Body of pancreas (tissue), 4 donors: Measurements from ENCODE around the gene SAMD14. TPM values are rescaled to one million over a fixed set of nuclear protein-coding genes. Genes with fewer than 3 reads are reported as not detected.

Experiments
- ATAC-seq: fragments of 150-250 bp; one replicate; pipeline ENCODE4 v1.9.1; 2016
- DNase-seq, 4 donors: peaks; one replicate each; pipeline ENCODE4 v3.0.0-alpha.2; 2019
- H3K27ac ChIP-seq, 4 donors: fragments of 200-600 bp; sonication (generic); 1 replicate in 3 of 4; 2 replicates in 1 of 4; pipeline versions ENCODE4 v1.5.1 to v1.6.1; 2016 to 2019; ENCODE audit warnings: mild to moderate bottlenecking in 1 of 4, mixed read lengths in 1 of 4, moderate library complexity in 1 of 4
- H3K27me3 ChIP-seq, 2 donors: fragments of 200-600 bp; sonication (generic); one replicate each; pipeline ENCODE4 v1.6.0; 2016; ENCODE audit warnings: mild to moderate bottlenecking in 1 of 2
- H3K36me3 ChIP-seq, 2 donors: fragments of 200-600 bp; sonication (generic); replicated peaks in 1 of 2; 2 replicates each; pipeline ENCODE4 v1.5.1; 2016; ENCODE audit warnings: low read depth in 2 of 2; ENCODE audit not compliant: insufficient read depth in 1 of 2
- H3K4me1 ChIP-seq: fragments of 200-600 bp; sonication (generic); one replicate; pipeline ENCODE4 v1.6.0; 2016
- H3K4me3 ChIP-seq, 2 donors: fragments of 200-600 bp; sonication (generic); 1 replicate in 1 of 2; 2 replicates in 1 of 2; pipeline ENCODE4 v1.5.1; 2016 to 2019
- H3K9me3 ChIP-seq, 3 donors: fragments of 200-600 bp; sonication (generic); 1 replicate in 2 of 3; 2 replicates in 1 of 3; pipeline ENCODE4 v1.5.1; 2016
- POLR2A ChIP-seq, 3 donors: fragments of 450-650 bp; IDR thresholded peaks; one replicate each; pipeline ENCODE4 v1.6.1; 2016; ENCODE audit warnings: antibody characterized with exemption in 3 of 3, mild to moderate bottlenecking in 2 of 3
- WGBS, 2 donors: methylation state at CpG; one replicate each; pipeline ENCODE4 v1.1.5; 2017; 5-methylcytosine and 5-hydroxymethylcytosine counted together
- intact Hi-C: fragments of 100-400 bp; cut with DNase I; formaldehyde crosslinking; loops from one replicate; pipeline ENCODE4 v1.15.1; 2023
- total RNA-seq, 2 donors: library from RNA; depleted of rRNA; stranded (reverse); fragments of >200 nt; gene quantifications; one replicate each; pipeline ENCODE4 v1.1.0, GENCODE V29; 2016
- TF ChIP-seq, protein P1 (sequence below), 7 experiments: fragments of 450-650 bp in 4 of 7; fragments of 200-600 bp in 3 of 7; sonication (generic) in 3 of 7; IDR thresholded peaks; one replicate each; pipeline ENCODE4 v1.5.1; 2016 to 2019; ENCODE audit warnings: antibody characterized with exemption in 7 of 7

The SAMD14 gene
- total RNA-seq, 2 donors from 2014 or later = not detected

DNA sequence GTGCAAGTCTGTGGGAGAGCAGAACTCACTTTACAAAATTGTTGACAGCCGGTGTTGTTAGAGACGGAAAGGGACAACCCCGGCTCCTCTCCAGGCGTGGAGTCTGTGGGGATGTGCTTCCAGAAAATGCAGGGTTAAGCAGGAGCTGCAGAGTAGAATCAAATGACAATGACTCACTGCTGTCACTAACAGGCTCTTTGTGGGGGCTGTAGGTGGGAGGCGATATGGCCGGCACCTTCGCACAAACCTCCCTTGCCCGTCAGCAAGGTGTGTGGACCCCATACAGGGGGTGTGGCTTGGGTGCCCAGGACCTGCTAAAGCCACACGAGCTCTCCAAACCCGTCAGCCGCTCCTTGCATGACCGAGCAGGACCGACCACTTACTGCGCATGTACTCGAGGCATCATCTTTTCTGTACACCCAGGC, 29.0 kb downstream of the SAMD14 start:
- intact Hi-C loops = no loop called here
- Histone ChIP-seq H3K4me3 (no peak overlapping the region), H3K27ac (peak overlapping the region; percentile 60 to 92 (median 84)), H3K36me3 (peaks cover 0 to 4% of the 10 kb centered on the region in 2 donors), H3K4me1 (peaks cover 75% of the 10 kb centered on the region), H3K27me3 (no peaks in the 10 kb centered on the region), H3K9me3 (no peaks in the 10 kb centered on the region)
- no peak for TF ChIP-seq POLR2A (IDR thresholded peaks at IDR 0.05)
- ATAC-seq (no peak), DNase-seq (peak in 1 of 4 donors; percentile 63)
- 59 to 90% methylated on average over 4 to 15 of the region's 15 CpGs for WGBS, 2 donors

DNA sequence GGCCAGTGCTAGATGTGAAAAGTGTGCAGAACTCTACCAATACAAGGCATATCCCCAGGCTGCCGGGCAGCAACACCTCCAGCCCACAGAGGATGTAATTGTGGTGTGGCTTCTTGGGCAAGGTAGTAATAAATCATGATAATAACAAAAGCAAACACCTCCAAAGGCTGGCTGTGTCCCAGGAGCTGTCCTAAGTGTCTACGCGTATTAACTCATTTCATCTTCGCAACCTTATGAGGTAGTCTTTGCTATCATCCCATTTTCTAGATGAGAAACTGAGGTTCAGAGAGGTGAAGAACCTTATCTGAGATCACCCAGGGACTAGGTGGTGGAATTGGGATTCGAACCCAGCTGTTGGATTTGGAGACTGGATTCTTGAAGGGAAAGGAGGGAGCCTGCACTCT, 29.5 kb downstream of the SAMD14 start:
- Histone ChIP-seq H3K9me3 (no peaks in the 10 kb centered on the region), H3K27ac (peak overlapping the region; percentile 60 to 92 (median 84)), H3K36me3 (peaks cover 0 to 2% of the 10 kb centered on the region in 2 donors), H3K27me3 (no peaks in the 10 kb centered on the region), H3K4me3 (no peak overlapping the region), H3K4me1 (peaks cover 78% of the 10 kb centered on the region)
- TF ChIP-seq, protein P1, sequence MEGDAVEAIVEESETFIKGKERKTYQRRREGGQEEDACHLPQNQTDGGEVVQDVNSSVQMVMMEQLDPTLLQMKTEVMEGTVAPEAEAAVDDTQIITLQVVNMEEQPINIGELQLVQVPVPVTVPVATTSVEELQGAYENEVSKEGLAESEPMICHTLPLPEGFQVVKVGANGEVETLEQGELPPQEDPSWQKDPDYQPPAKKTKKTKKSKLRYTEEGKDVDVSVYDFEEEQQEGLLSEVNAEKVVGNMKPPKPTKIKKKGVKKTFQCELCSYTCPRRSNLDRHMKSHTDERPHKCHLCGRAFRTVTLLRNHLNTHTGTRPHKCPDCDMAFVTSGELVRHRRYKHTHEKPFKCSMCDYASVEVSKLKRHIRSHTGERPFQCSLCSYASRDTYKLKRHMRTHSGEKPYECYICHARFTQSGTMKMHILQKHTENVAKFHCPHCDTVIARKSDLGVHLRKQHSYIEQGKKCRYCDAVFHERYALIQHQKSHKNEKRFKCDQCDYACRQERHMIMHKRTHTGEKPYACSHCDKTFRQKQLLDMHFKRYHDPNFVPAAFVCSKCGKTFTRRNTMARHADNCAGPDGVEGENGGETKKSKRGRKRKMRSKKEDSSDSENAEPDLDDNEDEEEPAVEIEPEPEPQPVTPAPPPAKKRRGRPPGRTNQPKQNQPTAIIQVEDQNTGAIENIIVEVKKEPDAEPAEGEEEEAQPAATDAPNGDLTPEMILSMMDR (IDR thresholded peaks at IDR 0.05) = no peak
- TF ChIP-seq POLR2A (IDR thresholded peaks at IDR 0.05) = no peak
- DNase-seq (peak in 2 of 4 donors; percentile 33 to 49), ATAC-seq (no peak)
- WGBS, 2 donors = 51 to 55% methylated on average over 5 of the region's 5 CpGs
- intact Hi-C loops = no loop called here

- Histone ChIP-seq H3K4me3 (no peak overlapping the region), H3K36me3 (peaks cover 0 to 2% of the 10 kb centered on the region in 2 donors), H3K27me3 (no peaks in the 10 kb centered on the region), H3K27ac (peak overlapping the region; percentile 62 to 88 (median 68)), H3K9me3 (no peaks in the 10 kb centered on the region), H3K4me1 (peaks cover 85% of the 10 kb centered on the region)
- DNase-seq = peak; percentile 62 to 94 (median 80)
- 34 to 59% methylated on average over 5 of the region's 5 CpGs for WGBS, 2 donors
- peak; percentile 16 for ATAC-seq
- intact Hi-C loops = no loop called here
- TF ChIP-seq, protein P1 (IDR thresholded peaks at IDR 0.05) = peak in 1 of 7 experiments; percentile 2
- peak in 1 of 3 donors; percentile 66 for TF ChIP-seq POLR2A (IDR thresholded peaks at IDR 0.05)
Measured at GRCh38 chr17:50099003-50099402, 31.0 kb downstream of the SAMD14 start.

DNA sequence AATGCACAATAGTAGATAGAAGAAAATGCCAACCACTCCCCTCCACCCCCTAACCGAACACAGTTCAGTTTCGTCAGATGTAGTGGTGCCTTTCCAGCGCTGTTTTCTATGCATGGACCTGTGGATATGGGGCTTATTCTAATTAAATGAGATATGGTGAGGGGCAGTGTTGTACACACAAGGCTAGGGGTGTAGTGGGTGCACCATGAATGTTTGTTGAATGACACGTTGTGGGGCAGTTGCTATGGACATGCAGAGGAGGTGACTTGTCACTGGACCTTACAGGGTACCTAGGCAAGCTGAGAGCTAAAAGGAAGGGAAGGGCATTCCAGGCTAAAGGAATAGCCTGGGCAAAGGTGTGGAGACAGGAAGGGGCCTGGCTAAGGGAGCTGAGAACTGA, 31.4 kb downstream of the SAMD14 start:
- Histone ChIP-seq H3K4me3 (no peak overlapping the region), H3K9me3 (no peaks in the 10 kb centered on the region), H3K36me3 (peaks cover 0 to 2% of the 10 kb centered on the region in 2 donors), H3K4me1 (peaks cover 87% of the 10 kb centered on the region), H3K27ac (peak overlapping the region; percentile 62 to 88 (median 68)), H3K27me3 (no peaks in the 10 kb centered on the region)
- WGBS, 2 donors = 44 to 60% methylated on average over 4 of the region's 4 CpGs
- DNase-seq = no peak
- intact Hi-C loops = no loop called here
- TF ChIP-seq POLR2A (IDR thresholded peaks at IDR 0.05) = no peak
- TF ChIP-seq, protein P1 (IDR thresholded peaks at IDR 0.05) = no peak
- no peak for ATAC-seq

DNA sequence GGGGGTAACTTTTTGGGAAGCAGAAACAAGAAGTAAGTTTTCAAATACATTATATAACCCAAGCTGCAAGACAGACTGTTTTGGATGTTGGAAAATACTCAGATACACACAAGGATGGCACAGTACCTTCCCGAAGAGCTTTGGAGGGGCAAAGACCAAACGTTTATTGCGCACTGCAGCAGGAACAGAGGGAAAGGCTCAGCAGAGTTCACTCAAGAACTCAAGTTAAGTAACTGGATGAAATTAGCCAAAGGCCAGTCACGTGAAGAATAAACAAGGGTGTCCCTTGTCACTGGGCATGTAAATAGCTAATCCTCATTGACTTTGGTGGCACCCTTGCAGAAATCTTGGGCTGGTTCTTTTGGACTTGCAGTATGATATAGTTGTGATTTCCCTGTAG, 32.0 kb downstream of the SAMD14 start:
- no peak for ATAC-seq
- no peak overlapping the region for H3K4me3 ChIP-seq

More for the DNA sequence above, 32.0 kb downstream of the SAMD14 start:
- intact Hi-C loops = no loop called here
- WGBS, 2 donors = 66 to 75% methylated on average over 4 of the region's 4 CpGs
- peak overlapping the region; percentile 62 to 88 (median 68) for H3K27ac ChIP-seq
- peaks cover 0 to 2% of the 10 kb centered on the region in 2 donors for H3K36me3 ChIP-seq
- DNase-seq = no peak
- no peaks in the 10 kb centered on the region for H3K9me3 ChIP-seq
- H3K27me3 ChIP-seq = no peaks in the 10 kb centered on the region
- peaks cover 82% of the 10 kb centered on the region for H3K4me1 ChIP-seq
- TF ChIP-seq, protein P1 (IDR thresholded peaks at IDR 0.05) = no peak
- no peak for TF ChIP-seq POLR2A (IDR thresholded peaks at IDR 0.05)
